H9 (cell line): ENCODE measurements around the gene KLHL20. TPM values are rescaled to one million over a fixed set of nuclear protein-coding genes. Genes with fewer than 3 reads are reported as not detected.

Experiments
- DNase-seq: peaks from one replicate; pipeline ENCODE4 v3.0.0-alpha.2; 2017
- H2AFZ ChIP-seq: one replicate; pipeline ENCODE4 v1.6.1; 2013; ENCODE audit warnings: mild to moderate bottlenecking, low read length, control low read depth, moderate library complexity
- H2AK5ac ChIP-seq: 2 replicates; pipeline ENCODE4 v1.6.1; 2013; ENCODE audit warnings: low read length, control low read depth, mixed read lengths; ENCODE audit not compliant: insufficient read length
- H2BK120ac ChIP-seq: one replicate; pipeline ENCODE4 v1.6.1; 2013; ENCODE audit warnings: low read depth, mild to moderate bottlenecking, low read length, control low read depth, inconsistent platforms; ENCODE audit not compliant: poor library complexity, severe bottlenecking
- H2BK12ac ChIP-seq: 2 replicates; pipeline ENCODE4 v1.6.1; 2013; ENCODE audit warnings: low read length, control low read depth, mixed read lengths, low read depth; ENCODE audit not compliant: insufficient read length
- H2BK15ac ChIP-seq: 2 replicates; pipeline ENCODE4 v1.6.1; 2013; ENCODE audit warnings: low read depth, low read length, control low read depth
- H2BK20ac ChIP-seq: one replicate; pipeline ENCODE4 v1.6.1; 2013; ENCODE audit warnings: low read depth, mild to moderate bottlenecking, low read length, control low read depth, inconsistent platforms; ENCODE audit not compliant: poor library complexity, severe bottlenecking
- H2BK5ac ChIP-seq: 2 replicates; pipeline ENCODE4 v1.6.1; 2013; ENCODE audit warnings: low read length, control low read depth, mixed read lengths; ENCODE audit not compliant: insufficient read length
- H3K14ac ChIP-seq: 2 replicates; pipeline ENCODE4 v1.6.1; 2013; ENCODE audit warnings: low read length, control low read depth; ENCODE audit not compliant: insufficient read depth
- H3K18ac ChIP-seq: 2 replicates; pipeline ENCODE4 v1.6.1; 2013; ENCODE audit warnings: low read depth, mild to moderate bottlenecking, mixed read lengths, low read length, control low read depth; ENCODE audit not compliant: insufficient read length
- H3K23ac ChIP-seq: 2 replicates; pipeline ENCODE4 v1.6.1; 2013; ENCODE audit warnings: low read length, control low read depth, mixed read lengths, low read depth; ENCODE audit not compliant: insufficient read length
- H3K23me2 ChIP-seq: 2 replicates; pipeline ENCODE4 v1.6.1; 2013; ENCODE audit warnings: low read depth, mild to moderate bottlenecking, mixed read lengths, low read length, control low read depth; ENCODE audit not compliant: insufficient read length, poor library complexity, severe bottlenecking
- H3K27ac ChIP-seq: 2 replicates; pipeline ENCODE4 v1.5.1; 2013; ENCODE audit warnings: low read length, control low read depth, mixed read lengths, low read depth; ENCODE audit not compliant: insufficient read length
- H3K27me3 ChIP-seq: 2 replicates; pipeline ENCODE4 v1.6.1; 2013; ENCODE audit warnings: low read length, control low read depth, inconsistent platforms; ENCODE audit not compliant: insufficient read depth
- H3K4ac ChIP-seq: 2 replicates; pipeline ENCODE4 v1.6.1; 2013; ENCODE audit warnings: low read depth, mild to moderate bottlenecking, control low read depth, inconsistent platforms, low read length, moderate library complexity
- H3K4me1 ChIP-seq: 2 replicates; pipeline ENCODE4 v1.6.1; 2013; ENCODE audit warnings: low read length, control low read depth, inconsistent platforms; ENCODE audit not compliant: insufficient read depth
- H3K4me2 ChIP-seq: 2 replicates; pipeline ENCODE4 v1.6.1; 2013; ENCODE audit warnings: low read length, control low read depth, mixed read lengths; ENCODE audit not compliant: insufficient read length, insufficient read depth
- H3K56ac ChIP-seq: 2 replicates; pipeline ENCODE4 v1.6.1; 2013; ENCODE audit warnings: low read depth, mild to moderate bottlenecking, mixed read lengths, low read length, control low read depth; ENCODE audit not compliant: insufficient read length
- H3K79me1 ChIP-seq: 2 replicates; pipeline ENCODE4 v1.6.1; 2013; ENCODE audit warnings: low read depth, mild to moderate bottlenecking, moderate library complexity, low read length, control low read depth, inconsistent platforms; ENCODE audit not compliant: insufficient read depth, poor library complexity, severe bottlenecking
- H3K79me2 ChIP-seq: 2 replicates; pipeline ENCODE4 v1.6.1; 2013; ENCODE audit warnings: low read length, control low read depth, inconsistent platforms; ENCODE audit not compliant: insufficient read depth
- H3K9ac ChIP-seq: 2 replicates; pipeline ENCODE4 v1.6.1; 2013; ENCODE audit warnings: low read length, control low read depth, mixed read lengths; ENCODE audit not compliant: insufficient read length; ENCODE audit errors: extremely low read depth
- H3K9me3 ChIP-seq: one replicate; pipeline ENCODE4 v1.6.1; 2013; ENCODE audit warnings: low read depth, low read length, inconsistent platforms; ENCODE audit not compliant: control insufficient read depth
- H3T11ph ChIP-seq: one replicate; pipeline ENCODE4 v1.6.1; 2013; ENCODE audit warnings: mild to moderate bottlenecking, low read length, control low read depth, inconsistent platforms
- H4K20me1 ChIP-seq: one replicate; pipeline ENCODE4 v1.6.1; 2013; ENCODE audit not compliant: control insufficient read depth, insufficient read length, insufficient read depth
- H4K5ac ChIP-seq: 2 replicates; pipeline ENCODE4 v1.6.1; 2013; ENCODE audit warnings: low read depth, mild to moderate bottlenecking, mixed read lengths, low read length, control low read depth; ENCODE audit not compliant: insufficient read length
- H4K8ac ChIP-seq: replicated peaks from 2 replicates; pipeline ENCODE4 v1.6.1; 2013; ENCODE audit warnings: low read length, control low read depth, mixed read lengths, low read depth; ENCODE audit not compliant: insufficient read length
- H4K91ac ChIP-seq: 2 replicates; pipeline ENCODE4 v1.6.1; 2013; ENCODE audit warnings: low read depth, mild to moderate bottlenecking, moderate library complexity, mixed read lengths, low read length, control low read depth; ENCODE audit not compliant: insufficient read length
- H3K27ac Mint-ChIP-seq, 3 experiments: 2 replicates in 2 of 3; 3 replicates in 1 of 3; pipeline ENCODE4 v1.8.0; 2020 to 2021; ENCODE audit warnings: mixed read lengths in 3 of 3, mild to moderate bottlenecking in 1 of 3, moderate library complexity in 1 of 3
- H3K27me3 Mint-ChIP-seq: 2 replicates; pipeline ENCODE4 v1.8.0; 2021; ENCODE audit warnings: low read depth, mild to moderate bottlenecking, moderate library complexity, mixed read lengths
- H3K36me3 Mint-ChIP-seq, 3 experiments: 2 replicates in 2 of 3; 3 replicates in 1 of 3; pipeline ENCODE4 v1.8.0; 2020 to 2021; ENCODE audit warnings: low read depth in 3 of 3, mixed read lengths in 3 of 3; ENCODE audit not compliant: insufficient read depth in 1 of 3
- H3K4me1 Mint-ChIP-seq, 2 experiments: 2 replicates each; pipeline ENCODE4 v1.8.0; 2020; ENCODE audit warnings: mixed read lengths in 2 of 2
- H3K4me3 Mint-ChIP-seq, 2 experiments: 2 replicates in 1 of 2; 3 replicates in 1 of 2; pipeline ENCODE4 v1.8.0; 2020 to 2021; ENCODE audit warnings: mild to moderate bottlenecking in 2 of 2, mixed read lengths in 2 of 2, moderate library complexity in 1 of 2
- H3K9me3 Mint-ChIP-seq, 2 experiments: 2 replicates in 1 of 2; 3 replicates in 1 of 2; pipeline ENCODE4 v1.8.0; 2020; ENCODE audit warnings: mild to moderate bottlenecking in 2 of 2, mixed read lengths in 2 of 2, moderate library complexity in 1 of 2
- WGBS: extraction: QIAGEN DNeasy Blood & Tissue Kit; methylation state at CpG from one replicate; pipeline ENCODE4 v1.1.7; 2013; ENCODE audit warnings: missing lambda C conversion rate, low lambda C conversion rate, mixed read lengths; ENCODE audit not compliant: insufficient read length; ENCODE audit errors: extremely low coverage; 5-methylcytosine and 5-hydroxymethylcytosine counted together
- total RNA-seq: library from RNA; stranded (reverse); gene quantifications from 2 replicates; pipeline ENCODE4 v1.2.1, GENCODE V29; 2021
- TF ChIP-seq, protein P1 (sequence below): fragments of 200-600 bp; sonication (generic); conservative IDR thresholded peaks from 3 replicates; pipeline ENCODE4 v1.8.0; 2021; ENCODE audit warnings: antibody characterized with exemption, mild to moderate bottlenecking

KLHL20 gene
- total RNA-seq, 1 experiment from 2014 or later: 12.2 TPM

DNA sequence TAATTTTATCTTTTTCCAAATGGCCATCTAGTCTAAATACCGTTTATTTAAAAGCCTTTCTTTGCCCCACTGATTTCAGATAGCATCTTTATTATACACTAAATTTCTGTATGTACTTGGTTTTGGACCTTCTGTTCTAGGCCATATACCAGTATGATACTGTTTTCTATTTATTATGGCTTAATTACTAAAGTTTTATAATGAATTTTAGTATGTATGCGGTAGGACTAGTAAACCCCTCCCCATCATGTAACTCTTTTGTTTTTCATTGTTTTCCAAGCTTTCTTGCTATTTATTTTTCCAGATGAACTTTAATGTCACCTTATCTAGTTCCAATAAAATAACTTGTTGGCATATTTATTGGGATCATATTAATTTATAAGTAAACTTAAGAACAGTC is 29.9 kb downstream of the KLHL20 start:
- Mint-ChIP-seq H3K27me3 (no peaks in the 10 kb centered on the region), H3K9me3 (no peaks in the 10 kb centered on the region), H3K4me1 (no peaks in the 10 kb centered on the region), H3K36me3 (peaks cover 0 to 13% (median 8%) of the 10 kb centered on the region in 3 experiments; a peak in 3 of 7 replicates), H3K4me3 (no peak overlapping the region), H3K27ac (no peak overlapping the region)
- Histone ChIP-seq H4K5ac (no peak overlapping the region), H2AK5ac (no peak overlapping the region), H3K14ac (no peak overlapping the region), H4K20me1 (no peaks in the 10 kb centered on the region), H3K56ac (no peak overlapping the region), H4K8ac (no peak overlapping the region), H2BK20ac (no peak overlapping the region), H2BK15ac (no peak overlapping the region), H3K79me1 (no peaks in the 10 kb centered on the region), H3K23me2 (no peaks in the 10 kb centered on the region), H3K79me2 (no peaks in the 10 kb centered on the region), H3K4me2 (no peak overlapping the region), H2BK5ac (no peak overlapping the region), H3K18ac (no peak overlapping the region), H3K9ac (no peak overlapping the region), H3K9me3 (no peaks in the 10 kb centered on the region), H4K91ac (no peak overlapping the region), H3K27me3 (no peaks in the 10 kb centered on the region), H2BK12ac (no peak overlapping the region), H2BK120ac (no peak overlapping the region), H3K23ac (no peak overlapping the region), H2AFZ (no peak overlapping the region), H3K4me1 (no peaks in the 10 kb centered on the region), H3K4ac (no peak overlapping the region), H3T11ph (no peak overlapping the region), H3K27ac (no peak overlapping the region)
- WGBS: no CpG with 5 or more reads among the region's 2 CpGs
- TF ChIP-seq, protein P1, sequence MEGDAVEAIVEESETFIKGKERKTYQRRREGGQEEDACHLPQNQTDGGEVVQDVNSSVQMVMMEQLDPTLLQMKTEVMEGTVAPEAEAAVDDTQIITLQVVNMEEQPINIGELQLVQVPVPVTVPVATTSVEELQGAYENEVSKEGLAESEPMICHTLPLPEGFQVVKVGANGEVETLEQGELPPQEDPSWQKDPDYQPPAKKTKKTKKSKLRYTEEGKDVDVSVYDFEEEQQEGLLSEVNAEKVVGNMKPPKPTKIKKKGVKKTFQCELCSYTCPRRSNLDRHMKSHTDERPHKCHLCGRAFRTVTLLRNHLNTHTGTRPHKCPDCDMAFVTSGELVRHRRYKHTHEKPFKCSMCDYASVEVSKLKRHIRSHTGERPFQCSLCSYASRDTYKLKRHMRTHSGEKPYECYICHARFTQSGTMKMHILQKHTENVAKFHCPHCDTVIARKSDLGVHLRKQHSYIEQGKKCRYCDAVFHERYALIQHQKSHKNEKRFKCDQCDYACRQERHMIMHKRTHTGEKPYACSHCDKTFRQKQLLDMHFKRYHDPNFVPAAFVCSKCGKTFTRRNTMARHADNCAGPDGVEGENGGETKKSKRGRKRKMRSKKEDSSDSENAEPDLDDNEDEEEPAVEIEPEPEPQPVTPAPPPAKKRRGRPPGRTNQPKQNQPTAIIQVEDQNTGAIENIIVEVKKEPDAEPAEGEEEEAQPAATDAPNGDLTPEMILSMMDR: no peak
- no peak for DNase-seq
